ENCODE data around the gene PKHD1. TPM values are rescaled to one million over a fixed set of nuclear protein-coding genes. Genes with fewer than 3 reads are reported as not detected.

The PKHD1 gene
- total RNA-seq, 2 experiments from 2014 or later: not detected

DNA sequence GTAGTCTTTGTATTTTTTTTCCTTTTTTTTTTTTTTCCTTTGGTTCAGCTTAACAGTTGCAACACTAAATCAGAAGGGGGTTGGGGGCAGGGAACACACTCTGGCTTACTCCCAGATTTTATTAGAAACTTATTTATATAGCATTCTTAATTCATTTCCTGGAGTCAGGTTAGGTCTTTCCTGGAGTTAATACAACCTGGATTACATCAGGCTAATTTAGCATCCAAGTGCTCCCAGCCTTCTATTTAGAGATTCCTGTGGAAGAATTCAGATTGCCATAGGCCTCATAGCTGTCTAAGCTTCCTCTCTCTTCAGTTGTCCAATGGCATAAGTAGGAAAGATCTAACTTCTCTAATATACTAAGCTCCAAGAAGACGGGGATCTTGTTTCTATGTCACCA lies 35.8 kb upstream of the PKHD1 start:
- H3K27me3 Mint-ChIP-seq: peaks cover 2% of the 10 kb centered on the region
- DNase-seq: no peak
- H3K9me3 Mint-ChIP-seq: no peaks in the 10 kb centered on the region
- H3K36me3 Mint-ChIP-seq (ENCODE audit: low read depth): no peaks in the 10 kb centered on the region
- CTCF ChIA-PET: no interaction called here
- no peak overlapping the region for H3K4me3 Mint-ChIP-seq
- no peak overlapping the region for H3K27ac Mint-ChIP-seq
- POLR2A ChIA-PET: no interaction called here
- no peaks in the 10 kb centered on the region for H3K4me1 Mint-ChIP-seq

DNA sequence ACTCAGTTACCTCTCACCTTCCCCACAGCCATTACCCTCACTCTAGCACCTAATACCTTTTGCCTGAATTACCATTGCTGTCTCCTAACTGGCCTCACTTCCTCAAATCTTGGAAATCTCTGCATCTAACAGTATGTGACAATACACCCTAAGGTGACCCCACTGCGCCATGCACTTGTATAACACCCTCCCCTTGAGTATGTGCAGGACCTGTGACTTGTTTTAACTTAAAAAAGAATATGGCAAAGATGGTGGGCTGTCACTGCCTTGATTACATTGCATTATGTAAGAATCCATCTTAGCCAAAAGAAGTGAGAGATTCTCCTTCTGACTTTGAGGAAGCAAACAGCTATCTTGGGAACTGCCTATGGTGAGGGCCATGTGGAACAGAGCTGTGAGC lies 29.9 kb upstream of the PKHD1 start:
- peaks cover under 1% of the 10 kb centered on the region for H3K9me3 Mint-ChIP-seq
- no peak overlapping the region for H3K4me3 Mint-ChIP-seq
- no peaks in the 10 kb centered on the region for H3K4me1 Mint-ChIP-seq
- ChIA-PET POLR2A (no interaction called here), CTCF (no interaction called here)
- no peak for DNase-seq
- H3K27me3 Mint-ChIP-seq: peaks cover 6% of the 10 kb centered on the region
- no peak overlapping the region for H3K27ac Mint-ChIP-seq
- no peaks in the 10 kb centered on the region for H3K36me3 Mint-ChIP-seq (ENCODE audit: low read depth)

DNA sequence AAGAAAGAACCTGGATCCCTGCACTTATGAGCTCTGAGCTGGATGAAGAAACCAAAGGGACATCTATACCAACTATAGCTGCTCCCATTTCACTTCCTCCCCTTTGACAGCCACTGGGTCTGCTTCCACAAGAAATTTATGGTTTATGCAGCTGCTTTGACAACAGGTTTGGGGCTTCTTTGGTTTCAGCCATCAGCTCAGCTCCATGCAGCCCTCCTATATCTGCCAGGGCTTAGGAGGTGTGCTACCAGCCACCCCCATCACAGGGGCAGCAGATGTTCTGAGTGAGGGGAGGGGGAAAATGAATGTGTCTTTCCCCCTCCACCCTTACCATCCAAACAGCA lies 29.2 kb upstream of the PKHD1 start:
- Mint-ChIP-seq H3K27me3 (peaks cover 6% of the 10 kb centered on the region), H3K36me3 (ENCODE audit: low read depth) (no peaks in the 10 kb centered on the region), H3K9me3 (peaks cover 6% of the 10 kb centered on the region), H3K27ac (no peak overlapping the region), H3K4me3 (no peak overlapping the region), H3K4me1 (no peaks in the 10 kb centered on the region)
- ChIA-PET POLR2A (no interaction called here), CTCF (interaction anchor here (0.6 kb wide), 1 partner anchor 46 kb away, joined by 4 read pairs; no protein-coding TSS in a partner anchor)
- DNase-seq: no peak

DNA sequence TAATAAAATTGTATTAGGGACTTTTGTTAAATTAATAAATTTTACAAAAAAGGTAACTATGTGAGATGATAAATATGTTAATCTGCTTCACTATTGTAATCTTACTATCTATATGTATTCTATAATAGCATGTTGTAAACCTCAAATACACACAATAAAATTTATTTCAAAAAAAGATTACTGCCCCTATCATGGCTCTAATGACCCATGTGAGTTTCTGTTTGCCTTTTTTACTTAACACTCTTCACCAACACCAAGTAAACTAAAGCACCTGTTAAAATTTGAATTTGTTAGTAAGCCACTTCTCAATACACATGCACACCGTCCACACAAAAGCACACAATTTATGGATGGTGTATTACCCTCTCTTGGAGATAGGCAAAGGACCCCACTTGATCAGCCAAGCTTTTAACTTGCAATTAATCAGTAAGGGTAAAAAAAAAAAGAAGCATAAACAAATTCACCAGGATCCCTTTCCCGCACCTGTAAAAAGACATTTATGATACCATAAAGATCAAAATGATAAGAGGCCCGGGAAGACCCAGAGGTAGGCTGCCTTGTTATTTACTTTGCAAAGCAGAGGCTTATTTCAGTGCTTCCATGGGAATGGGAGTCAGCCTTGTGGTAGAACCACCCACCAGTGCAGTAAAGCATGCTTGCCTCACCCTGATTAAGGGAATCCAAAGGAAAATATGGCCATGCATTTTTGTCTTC lies 28.6 kb upstream of the PKHD1 start:
- Mint-ChIP-seq H3K4me1 (no peaks in the 10 kb centered on the region), H3K9me3 (peaks cover 8% of the 10 kb centered on the region), H3K27ac (no peak overlapping the region), H3K27me3 (peaks cover 6% of the 10 kb centered on the region), H3K36me3 (ENCODE audit: low read depth) (no peaks in the 10 kb centered on the region), H3K4me3 (no peak overlapping the region)
- ChIA-PET CTCF (interaction anchor here (0.6 kb wide), 1 partner anchor 45 kb away, joined by 4 read pairs; no protein-coding TSS in a partner anchor), POLR2A (no interaction called here)
- DNase-seq: no peak

DNA sequence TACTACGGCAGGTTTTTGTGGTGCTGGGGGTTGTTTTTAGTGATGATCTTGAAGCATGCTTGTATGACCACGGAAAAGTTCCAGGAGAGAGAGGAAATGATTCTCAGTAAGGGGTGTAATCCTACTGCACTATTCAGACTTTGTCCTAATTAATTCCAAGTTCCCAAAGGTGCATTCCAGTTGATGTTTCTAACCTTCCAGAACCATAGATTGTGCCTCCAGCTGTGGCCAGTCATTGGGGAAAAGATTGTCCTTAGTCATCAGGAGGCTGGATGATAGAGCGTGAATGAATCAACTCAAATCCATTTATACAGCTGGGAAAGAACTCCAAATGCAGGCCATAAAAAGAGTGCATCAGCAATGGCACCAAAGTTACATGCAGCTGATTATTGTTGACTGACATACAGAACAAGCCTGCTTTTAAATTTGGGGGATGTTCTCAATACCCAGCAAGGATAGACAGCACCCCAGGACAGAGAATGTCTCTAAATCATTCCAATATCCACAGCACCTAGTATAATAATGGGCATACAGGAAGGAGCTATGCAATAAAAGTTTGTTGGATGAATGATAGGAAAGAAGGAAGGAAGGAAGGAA lies 27.8 kb upstream of the PKHD1 start:
- peaks cover 8% of the 10 kb centered on the region for H3K9me3 Mint-ChIP-seq
- H3K4me3 Mint-ChIP-seq: no peak overlapping the region
- no peaks in the 10 kb centered on the region for H3K36me3 Mint-ChIP-seq (ENCODE audit: low read depth)
- ChIA-PET CTCF (interaction anchor here (0.7 kb wide), 1 partner anchor 113 kb away, joined by 4 read pairs; no protein-coding TSS in a partner anchor), POLR2A (no interaction called here)
- H3K4me1 Mint-ChIP-seq: no peaks in the 10 kb centered on the region
- no peak for DNase-seq
- no peak overlapping the region for H3K27ac Mint-ChIP-seq
- H3K27me3 Mint-ChIP-seq: peaks cover 6% of the 10 kb centered on the region

DNA sequence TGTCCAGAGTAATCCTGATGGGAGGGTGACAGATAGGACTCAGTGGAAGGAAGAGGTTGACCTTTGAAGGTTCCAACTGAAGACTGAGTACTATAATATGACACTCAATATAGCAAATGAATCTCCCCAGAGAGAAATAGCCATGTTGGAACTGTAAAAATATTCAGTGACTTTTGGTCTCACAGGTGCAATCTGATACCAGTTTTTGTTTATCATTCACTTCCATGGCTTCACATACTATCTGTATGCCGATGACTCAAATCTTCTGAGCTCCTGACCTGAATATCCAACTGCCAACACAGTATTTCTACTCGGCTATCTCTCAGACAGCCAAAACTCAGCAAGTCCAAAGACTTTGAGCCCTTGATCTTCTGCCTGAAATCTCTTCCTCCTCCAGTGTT lies 21.8 kb upstream of the PKHD1 start:
- Mint-ChIP-seq H3K9me3 (peaks cover 8% of the 10 kb centered on the region), H3K36me3 (ENCODE audit: low read depth) (no peaks in the 10 kb centered on the region), H3K4me3 (no peak overlapping the region), H3K4me1 (no peaks in the 10 kb centered on the region), H3K27ac (no peak overlapping the region), H3K27me3 (peaks cover 9% of the 10 kb centered on the region)
- POLR2A ChIA-PET: no interaction called here
- DNase-seq: no peak
- CTCF ChIA-PET: no interaction called here

DNA sequence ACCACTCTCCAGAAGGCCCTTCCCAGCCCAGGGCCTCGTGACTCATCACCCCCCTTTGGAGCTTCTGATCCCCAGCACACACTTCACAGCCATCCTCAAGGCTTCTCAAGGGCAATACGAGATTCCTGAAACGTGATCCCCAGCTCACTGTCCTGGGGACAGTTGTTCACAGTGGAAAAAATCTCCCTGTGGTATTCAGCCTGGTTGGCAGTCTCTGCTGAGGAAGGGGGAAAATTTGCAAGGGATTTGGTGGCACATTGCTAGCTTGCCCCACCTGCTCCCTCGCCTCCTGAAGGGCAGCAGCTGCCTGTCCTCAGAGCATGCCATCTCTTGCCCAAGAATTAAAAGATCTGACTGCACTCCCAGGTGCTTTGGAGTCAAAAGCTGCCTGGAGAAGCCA lies 20.7 kb upstream of the PKHD1 start:
- CTCF ChIA-PET: no interaction called here
- Mint-ChIP-seq H3K36me3 (ENCODE audit: low read depth) (no peaks in the 10 kb centered on the region), H3K27me3 (peaks cover 9% of the 10 kb centered on the region)

DNA sequence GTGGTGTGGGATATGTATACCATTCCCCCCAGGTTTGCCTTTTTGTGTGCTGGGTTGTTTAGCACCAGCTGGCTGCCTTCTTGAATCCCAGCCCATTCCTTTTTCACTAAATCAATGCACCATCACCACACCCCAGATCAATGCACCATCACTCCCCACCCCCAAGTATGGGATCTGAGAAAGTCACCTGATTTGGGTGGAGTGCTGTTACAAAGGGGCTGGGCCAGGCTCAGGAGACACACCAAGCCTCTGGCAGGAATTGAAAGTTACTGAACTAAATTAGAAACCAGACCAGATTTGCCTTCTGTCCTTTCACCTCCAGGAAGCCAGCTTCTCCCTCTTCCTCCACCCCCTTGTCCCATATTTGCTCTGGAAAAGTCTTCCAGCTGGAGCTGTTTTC lies 19.6 kb upstream of the PKHD1 start:
- ChIA-PET CTCF (no interaction called here), POLR2A (no interaction called here)

More for the DNA sequence above, 20.7 kb upstream of the PKHD1 start:
- no peak for DNase-seq
- Mint-ChIP-seq H3K9me3 (peaks cover 8% of the 10 kb centered on the region), H3K4me3 (no peak overlapping the region), H3K27ac (no peak overlapping the region), H3K4me1 (no peaks in the 10 kb centered on the region)
- POLR2A ChIA-PET: no interaction called here

DNA sequence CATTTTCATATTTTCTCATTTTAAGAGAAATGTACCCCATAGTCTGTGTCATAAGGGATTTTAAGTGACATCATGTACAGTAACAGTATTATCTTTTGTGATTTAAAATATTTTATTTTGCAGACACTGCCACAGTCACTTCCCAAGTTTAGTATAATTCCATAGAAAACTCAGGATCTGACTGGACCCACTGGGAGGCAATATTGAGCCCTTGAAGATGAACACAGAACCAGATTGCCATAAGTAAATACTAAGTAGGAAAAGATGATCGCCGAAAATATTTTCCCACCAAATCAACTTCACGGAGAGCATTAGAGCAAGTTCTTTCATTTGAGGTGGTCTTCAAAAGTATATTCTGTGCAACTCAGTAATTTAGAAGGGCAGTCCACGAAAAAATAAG lies 17.6 kb upstream of the PKHD1 start:
- ChIA-PET POLR2A (no interaction called here), CTCF (no interaction called here)
- H3K4me3 Mint-ChIP-seq: no peak overlapping the region
- H3K4me1 Mint-ChIP-seq: no peaks in the 10 kb centered on the region
- H3K27ac Mint-ChIP-seq: no peak overlapping the region
- no peaks in the 10 kb centered on the region for H3K36me3 Mint-ChIP-seq (ENCODE audit: low read depth)
- peaks cover 19% of the 10 kb centered on the region for H3K27me3 Mint-ChIP-seq
- no peak for DNase-seq
- H3K9me3 Mint-ChIP-seq: no peaks in the 10 kb centered on the region

More for the DNA sequence above, 19.6 kb upstream of the PKHD1 start:
- Mint-ChIP-seq H3K4me3 (no peak overlapping the region), H3K27ac (no peak overlapping the region), H3K27me3 (peaks cover 14% of the 10 kb centered on the region), H3K4me1 (no peaks in the 10 kb centered on the region), H3K36me3 (ENCODE audit: low read depth) (no peaks in the 10 kb centered on the region), H3K9me3 (peaks cover 6% of the 10 kb centered on the region)
- no peak for DNase-seq

DNA sequence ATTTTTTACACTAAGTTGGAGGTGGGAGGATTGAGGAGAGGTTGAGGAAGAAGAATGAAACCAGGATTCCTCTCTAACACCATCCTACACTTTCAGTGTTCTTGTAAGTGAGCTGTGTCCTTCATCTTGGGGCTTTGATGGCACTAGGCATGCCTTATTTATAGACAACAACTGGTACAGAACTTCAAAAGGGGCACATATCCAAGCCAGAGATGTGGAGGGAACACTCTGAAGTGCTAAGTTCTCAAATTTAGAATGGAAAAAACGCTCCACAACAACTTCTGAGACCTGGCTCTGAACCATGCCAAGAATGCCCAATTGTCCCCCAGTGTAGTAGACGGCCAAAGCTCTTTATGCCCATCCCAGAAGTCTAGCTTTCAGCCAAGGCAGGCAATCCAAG lies 16.2 kb upstream of the PKHD1 start:
- POLR2A ChIA-PET: no interaction called here
- Mint-ChIP-seq H3K9me3 (no peaks in the 10 kb centered on the region), H3K4me1 (no peaks in the 10 kb centered on the region), H3K36me3 (ENCODE audit: low read depth) (no peaks in the 10 kb centered on the region), H3K27me3 (peaks cover 18% of the 10 kb centered on the region), H3K4me3 (no peak overlapping the region), H3K27ac (no peak overlapping the region)
- CTCF ChIA-PET: no interaction called here
- no peak for DNase-seq

DNA sequence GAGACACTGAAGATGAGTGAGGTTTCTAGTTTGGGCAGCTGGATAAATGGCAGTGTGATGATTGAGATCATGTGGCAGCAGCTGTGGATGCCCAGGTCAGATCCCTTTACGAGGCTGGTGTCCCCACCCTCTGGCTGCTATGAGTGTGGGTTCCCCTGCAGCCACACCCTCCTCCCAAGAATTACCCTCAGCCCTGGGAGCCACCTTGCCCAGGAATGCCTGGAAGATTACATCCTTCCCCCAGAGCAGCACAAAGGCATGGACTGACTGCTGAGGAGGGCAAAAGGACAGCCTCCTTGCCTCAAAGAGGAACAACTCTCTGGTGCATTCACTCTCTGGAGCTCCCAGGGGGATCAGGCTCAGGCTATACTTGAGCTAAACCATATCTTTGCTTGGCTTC lies 15.0 kb upstream of the PKHD1 start:
- DNase-seq: no peak
- ChIA-PET POLR2A (no interaction called here), CTCF (interaction anchor here (0.8 kb wide), 1 partner anchor 14 kb away, joined by 5 read pairs; no protein-coding TSS in a partner anchor)
- H3K36me3 Mint-ChIP-seq (ENCODE audit: low read depth): no peaks in the 10 kb centered on the region
- H3K4me3 Mint-ChIP-seq: no peak overlapping the region
- H3K4me1 Mint-ChIP-seq: no peaks in the 10 kb centered on the region
- H3K27ac Mint-ChIP-seq: no peak overlapping the region
- peaks cover 16% of the 10 kb centered on the region for H3K27me3 Mint-ChIP-seq
- no peaks in the 10 kb centered on the region for H3K9me3 Mint-ChIP-seq

DNA sequence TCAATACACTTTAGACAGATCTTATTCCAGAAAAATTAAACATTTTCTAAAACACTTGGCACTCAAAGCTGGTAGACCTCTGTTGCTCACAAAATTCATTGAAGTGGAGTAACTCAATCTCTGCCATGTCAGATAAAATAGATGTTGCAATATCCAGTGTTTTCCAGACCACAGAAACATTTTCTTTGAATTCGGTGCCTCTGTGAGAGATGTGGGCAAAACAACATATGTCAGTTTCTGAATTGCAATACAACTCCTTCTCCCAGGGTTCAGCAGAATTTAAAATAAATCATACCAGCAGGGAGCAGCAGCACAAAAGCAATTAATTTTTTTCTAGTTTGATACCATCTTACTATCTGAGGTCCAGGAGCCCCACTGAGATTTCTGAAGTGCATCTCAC lies 11.3 kb upstream of the PKHD1 start:
- Mint-ChIP-seq H3K9me3 (peaks cover 3% of the 10 kb centered on the region), H3K27me3 (peaks cover 13% of the 10 kb centered on the region), H3K4me1 (no peaks in the 10 kb centered on the region), H3K4me3 (no peak overlapping the region), H3K27ac (no peak overlapping the region), H3K36me3 (ENCODE audit: low read depth) (no peaks in the 10 kb centered on the region)
- no peak for DNase-seq
- CTCF ChIA-PET: interaction anchor here (0.6 kb wide), 1 partner anchor 109 kb away, joined by 3 read pairs; no protein-coding TSS in a partner anchor
- POLR2A ChIA-PET: no interaction called here

DNA sequence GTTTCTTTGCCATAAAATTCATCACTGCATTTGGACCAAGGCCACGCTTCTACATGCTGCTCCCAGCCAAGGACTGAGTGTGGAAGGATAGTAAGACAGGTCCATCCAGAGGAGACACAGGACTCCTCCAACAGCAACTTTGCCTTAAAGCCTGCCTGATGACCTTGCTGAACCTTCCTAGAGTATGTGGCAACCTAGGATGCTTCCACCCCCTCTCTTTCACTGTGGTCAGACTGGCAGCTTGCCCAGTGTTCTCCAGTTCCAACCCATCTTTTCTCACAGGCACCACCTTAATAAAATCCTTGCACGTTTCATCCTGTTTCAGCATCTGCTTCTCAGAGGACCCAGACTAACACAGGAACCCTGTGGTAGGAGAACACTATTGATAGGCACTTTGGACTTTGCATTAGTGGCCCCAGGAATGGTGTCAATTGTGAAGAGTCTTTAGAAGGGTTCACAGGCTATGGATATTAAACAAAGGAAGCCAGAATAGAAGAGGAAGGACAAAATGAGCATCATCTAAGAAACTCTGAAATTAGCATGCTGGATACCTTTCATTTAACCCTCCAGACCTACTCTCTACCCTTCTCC lies 2.4 kb upstream of the PKHD1 start:
- ChIA-PET CTCF (interaction anchor here (1.9 kb wide), 1 partner anchor 13 kb away, joined by 5 read pairs; no protein-coding TSS in a partner anchor), POLR2A (no interaction called here)
- DNase-seq: no peak
- H3K4me3 Mint-ChIP-seq: no peak overlapping the region
- no peaks in the 10 kb centered on the region for H3K36me3 Mint-ChIP-seq (ENCODE audit: low read depth)
- peaks cover 7% of the 10 kb centered on the region for H3K27me3 Mint-ChIP-seq
- no peaks in the 10 kb centered on the region for H3K4me1 Mint-ChIP-seq
- H3K27ac Mint-ChIP-seq: no peak overlapping the region
- H3K9me3 Mint-ChIP-seq: peaks cover 3% of the 10 kb centered on the region

Measured in activated CD4-positive, alpha-beta T cell treated with anti-CD3 and anti-CD28 coated beads, Interleukin-2, amount 10 ng/mL, durations not matched to agents 7 days and 5 days (primary cell).